GM04504 (cell line): ENCODE data around the gene ATP9B.

ENCODE experiments used
- DNase-seq: peaks from one replicate; pipeline ENCODE4 v3.0.0-alpha.2; 2012; ENCODE audit warnings: low read depth

Gene ATP9B

DNA sequence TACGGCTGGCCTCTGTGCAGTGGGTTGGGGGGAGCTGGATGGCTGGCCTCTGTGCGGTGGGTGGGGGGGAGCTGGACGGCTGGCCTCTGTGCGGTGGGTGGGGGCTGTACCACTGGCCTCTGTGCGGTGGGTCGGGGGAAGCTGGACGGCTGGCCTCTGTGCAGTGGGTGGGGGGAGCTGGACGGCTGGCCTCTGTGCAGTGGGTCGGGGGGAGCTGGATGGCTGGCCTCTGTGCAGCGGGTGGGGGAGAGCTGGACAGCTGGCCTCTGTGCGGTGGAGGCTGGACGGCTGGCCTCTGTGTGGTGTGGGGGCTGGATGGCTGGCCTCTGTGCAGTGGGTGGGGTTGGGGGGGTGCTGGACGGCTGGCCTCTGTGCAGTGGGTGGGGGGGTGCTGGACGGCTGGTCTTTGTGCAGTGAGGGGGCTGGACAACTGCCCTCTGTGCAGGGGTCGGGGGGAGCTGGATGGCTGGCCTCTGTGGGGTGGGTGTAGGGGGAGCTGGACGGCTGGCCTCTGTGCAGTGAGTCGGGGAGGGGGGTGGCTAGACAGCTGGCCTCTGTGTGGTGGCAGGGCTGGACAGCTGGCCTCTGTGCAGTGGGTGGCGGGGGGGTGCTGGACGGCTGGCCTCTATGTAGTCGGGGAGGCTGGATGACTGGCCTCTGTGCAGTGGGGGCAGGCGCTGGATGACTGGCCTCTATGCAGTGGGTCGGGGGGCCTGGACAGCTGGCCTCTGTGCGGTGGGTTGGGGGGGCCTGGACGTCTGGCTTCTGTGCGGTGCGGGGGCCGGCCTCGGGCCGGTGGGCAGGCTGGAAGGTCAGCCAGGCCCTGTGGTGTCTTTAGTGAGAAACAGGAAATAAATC is 358.4 kb downstream of the ATP9B start:
- DNase-seq: no peak
